Panc1 (cell line): ENCODE measurements around the gene NXPH4. TPM values are rescaled to one million over a fixed set of nuclear protein-coding genes. Genes with fewer than 3 reads are reported as not detected.

Experiments
- ATAC-seq: fragments of 200-7000 bp; cut with Tn5 transposase; 2 replicates; pipeline ENCODE4 v1.9.1; 2020; ENCODE audit warnings: mild to moderate bottlenecking, moderate library complexity
- BruUV-seq: library from RNA; stranded (reverse); fragments of 400-500 nt; replicated peaks from 2 replicates; lab custom pipeline; 2021; lab: Mats Ljungman, UMichigan
- CTCF ChIA-PET: fragments of 300-600 bp; sonication (Branson Sonifier 250); formaldehyde crosslinking; loops from one replicate; lab custom pipeline; 2022; ENCODE audit warnings: antibody characterized with exemption; lab: Charles Lee
- POLR2A ChIA-PET: fragments of 300-600 bp; sonication (Branson Sonifier 250); formaldehyde crosslinking; loops from one replicate; lab custom pipeline; 2022; ENCODE audit warnings: antibody characterized with exemption; lab: Charles Lee
- DNase-seq: peaks from one replicate; pipeline ENCODE4 v3.0.0-alpha.2; 2010; ENCODE audit warnings: low read depth, low spot score
- H3K27ac ChIP-seq: 2 replicates; pipeline ENCODE4 v1.5.1; 2011; ENCODE audit warnings: mild to moderate bottlenecking, low read length, inconsistent platforms
- H3K27me3 ChIP-seq: fragments of 200-500 bp; sonication (Bioruptor generic); 2 replicates; pipeline ENCODE4 v1.6.0; 2014; ENCODE audit warnings: low read length, inconsistent platforms; ENCODE audit not compliant: control insufficient read depth, insufficient read depth
- H3K36me3 ChIP-seq: fragments of 200-500 bp; sonication (Bioruptor generic); 2 replicates; pipeline ENCODE4 v1.5.1; 2014; ENCODE audit warnings: inconsistent platforms, mild to moderate bottlenecking, low read length, moderate library complexity; ENCODE audit not compliant: control insufficient read depth, insufficient read depth
- H3K4me1 ChIP-seq: 2 replicates; pipeline ENCODE4 v1.5.1; 2011; ENCODE audit warnings: inconsistent platforms, mild to moderate bottlenecking, low read length, moderate library complexity; ENCODE audit not compliant: control insufficient read depth, insufficient read depth
- H3K4me3 ChIP-seq, 2 experiments: 2 replicates each; pipeline ENCODE4 v1.5.1; 2011 to 2012; ENCODE audit warnings: low read depth in 2 of 2, low read length in 2 of 2, mild to moderate bottlenecking in 2 of 2, inconsistent platforms in 1 of 2, moderate library complexity in 1 of 2
- H3K9me3 ChIP-seq: fragments of 200-500 bp; sonication (Bioruptor generic); 2 replicates; pipeline ENCODE4 v1.5.1; 2014; ENCODE audit warnings: low read depth, mild to moderate bottlenecking, inconsistent platforms, low read length, moderate library complexity; ENCODE audit not compliant: control insufficient read depth, insufficient read depth
- POLR2AphosphoS5 ChIP-seq: IDR thresholded peaks from 2 replicates; pipeline ENCODE4 v1.6.1; 2012; ENCODE audit warnings: mild to moderate bottlenecking, low read depth, low read length, moderate library complexity
- SIN3A ChIP-seq: IDR thresholded peaks from 2 replicates; pipeline ENCODE4 v1.6.1; 2012; ENCODE audit warnings: low read depth, mild to moderate bottlenecking, low read length, moderate library complexity, borderline replicate concordance; ENCODE audit not compliant: insufficient read depth
- TCF7L2 ChIP-seq: IDR thresholded peaks from 2 replicates; pipeline ENCODE4 v1.6.1; 2011; ENCODE audit warnings: mild to moderate bottlenecking, low read depth, low read length, inconsistent platforms
- in situ Hi-C: cut with HindIII; loops from 2 replicates; pipeline ENCODE4 v1.10.0; 2016; ENCODE audit warnings: low sequenced_read_pairs, low pct_unique_long_range_greater_than_20kb
- intact Hi-C: fragments of 100-400 bp; cut with micrococcal nuclease; formaldehyde crosslinking; loops from one replicate; pipeline ENCODE4 v1.10.0; 2022; ENCODE audit not compliant: unreplicated experiment
- total RNA-seq: library from RNA; stranded (reverse); gene quantifications from one replicate; pipeline ENCODE4 v1.2.1, GENCODE V29; 2021; ENCODE audit not compliant: unreplicated experiment
- TF ChIP-seq, protein P1 (sequence below): fragments of 450-650 bp; IDR thresholded peaks from 2 replicates; pipeline ENCODE4 v1.5.1; 2017; ENCODE audit warnings: mild to moderate bottlenecking
- TF ChIP-seq, protein P2 (sequence below), 2 experiments: IDR thresholded peaks; 2 replicates each; pipeline ENCODE4 v1.6.1; 2011 to 2012; ENCODE audit warnings: low read depth in 2 of 2, control low read depth in 1 of 2, low read length in 1 of 2, mild to moderate bottlenecking in 1 of 2, moderate library complexity in 1 of 2; ENCODE audit not compliant: insufficient read depth in 1 of 2

Gene NXPH4
- total RNA-seq, 1 experiment from 2014 or later, result 2.1 TPM

DNA sequence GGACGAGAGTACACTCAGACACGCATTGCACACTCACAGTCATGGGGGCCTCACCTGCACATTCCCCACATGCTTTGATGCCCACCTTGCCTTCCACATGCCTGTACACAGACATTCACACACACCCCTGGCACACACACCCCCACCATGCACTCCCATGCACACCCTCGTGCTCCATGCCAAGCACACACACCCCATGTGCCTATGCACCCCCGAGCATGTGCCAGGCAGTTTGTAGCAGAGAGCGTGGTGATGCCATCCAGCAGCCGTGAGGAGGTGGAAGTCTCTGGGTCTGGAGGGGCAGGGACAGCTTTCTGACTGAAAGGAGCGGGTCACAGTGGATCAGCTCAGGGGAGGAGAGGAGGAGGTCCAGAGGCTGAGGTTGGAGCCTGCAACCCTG lies 10.7 kb upstream of the NXPH4 start:
- 0 out of 2 replicates have a peak, but pooled peaks have one; percentile 26 for ATAC-seq
- Histone ChIP-seq H3K27me3 (no peaks in the 10 kb centered on the region), H3K4me1 (no peaks in the 10 kb centered on the region), H3K4me3 (no peak overlapping the region), H3K9me3 (no peaks in the 10 kb centered on the region), H3K36me3 (no peaks in the 10 kb centered on the region), H3K27ac (no peak overlapping the region)
- in situ Hi-C loops, result no loop called here
- BruUV-seq, result no TSS peak
- TF ChIP-seq, protein P1, sequence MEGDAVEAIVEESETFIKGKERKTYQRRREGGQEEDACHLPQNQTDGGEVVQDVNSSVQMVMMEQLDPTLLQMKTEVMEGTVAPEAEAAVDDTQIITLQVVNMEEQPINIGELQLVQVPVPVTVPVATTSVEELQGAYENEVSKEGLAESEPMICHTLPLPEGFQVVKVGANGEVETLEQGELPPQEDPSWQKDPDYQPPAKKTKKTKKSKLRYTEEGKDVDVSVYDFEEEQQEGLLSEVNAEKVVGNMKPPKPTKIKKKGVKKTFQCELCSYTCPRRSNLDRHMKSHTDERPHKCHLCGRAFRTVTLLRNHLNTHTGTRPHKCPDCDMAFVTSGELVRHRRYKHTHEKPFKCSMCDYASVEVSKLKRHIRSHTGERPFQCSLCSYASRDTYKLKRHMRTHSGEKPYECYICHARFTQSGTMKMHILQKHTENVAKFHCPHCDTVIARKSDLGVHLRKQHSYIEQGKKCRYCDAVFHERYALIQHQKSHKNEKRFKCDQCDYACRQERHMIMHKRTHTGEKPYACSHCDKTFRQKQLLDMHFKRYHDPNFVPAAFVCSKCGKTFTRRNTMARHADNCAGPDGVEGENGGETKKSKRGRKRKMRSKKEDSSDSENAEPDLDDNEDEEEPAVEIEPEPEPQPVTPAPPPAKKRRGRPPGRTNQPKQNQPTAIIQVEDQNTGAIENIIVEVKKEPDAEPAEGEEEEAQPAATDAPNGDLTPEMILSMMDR, result no peak
- TF ChIP-seq SIN3A (no peak), POLR2AphosphoS5 (no peak), TCF7L2 (no peak)
- TF ChIP-seq, protein P2, sequence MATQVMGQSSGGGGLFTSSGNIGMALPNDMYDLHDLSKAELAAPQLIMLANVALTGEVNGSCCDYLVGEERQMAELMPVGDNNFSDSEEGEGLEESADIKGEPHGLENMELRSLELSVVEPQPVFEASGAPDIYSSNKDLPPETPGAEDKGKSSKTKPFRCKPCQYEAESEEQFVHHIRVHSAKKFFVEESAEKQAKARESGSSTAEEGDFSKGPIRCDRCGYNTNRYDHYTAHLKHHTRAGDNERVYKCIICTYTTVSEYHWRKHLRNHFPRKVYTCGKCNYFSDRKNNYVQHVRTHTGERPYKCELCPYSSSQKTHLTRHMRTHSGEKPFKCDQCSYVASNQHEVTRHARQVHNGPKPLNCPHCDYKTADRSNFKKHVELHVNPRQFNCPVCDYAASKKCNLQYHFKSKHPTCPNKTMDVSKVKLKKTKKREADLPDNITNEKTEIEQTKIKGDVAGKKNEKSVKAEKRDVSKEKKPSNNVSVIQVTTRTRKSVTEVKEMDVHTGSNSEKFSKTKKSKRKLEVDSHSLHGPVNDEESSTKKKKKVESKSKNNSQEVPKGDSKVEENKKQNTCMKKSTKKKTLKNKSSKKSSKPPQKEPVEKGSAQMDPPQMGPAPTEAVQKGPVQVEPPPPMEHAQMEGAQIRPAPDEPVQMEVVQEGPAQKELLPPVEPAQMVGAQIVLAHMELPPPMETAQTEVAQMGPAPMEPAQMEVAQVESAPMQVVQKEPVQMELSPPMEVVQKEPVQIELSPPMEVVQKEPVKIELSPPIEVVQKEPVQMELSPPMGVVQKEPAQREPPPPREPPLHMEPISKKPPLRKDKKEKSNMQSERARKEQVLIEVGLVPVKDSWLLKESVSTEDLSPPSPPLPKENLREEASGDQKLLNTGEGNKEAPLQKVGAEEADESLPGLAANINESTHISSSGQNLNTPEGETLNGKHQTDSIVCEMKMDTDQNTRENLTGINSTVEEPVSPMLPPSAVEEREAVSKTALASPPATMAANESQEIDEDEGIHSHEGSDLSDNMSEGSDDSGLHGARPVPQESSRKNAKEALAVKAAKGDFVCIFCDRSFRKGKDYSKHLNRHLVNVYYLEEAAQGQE (IDR thresholded peaks at IDR 0.05; ENCODE audit: insufficient read depth in 1 of 2, low read depth in 2 of 2, low read length in 1 of 2), result no peak
- DNase-seq, result no peak
- POLR2A ChIA-PET, result no interaction called here
- CTCF ChIA-PET, result interaction anchor here (1.0 kb wide), 1 partner anchor 35 kb away, joined by 3 read pairs; no protein-coding TSS in a partner anchor
- intact Hi-C loops, result no loop called here

DNA sequence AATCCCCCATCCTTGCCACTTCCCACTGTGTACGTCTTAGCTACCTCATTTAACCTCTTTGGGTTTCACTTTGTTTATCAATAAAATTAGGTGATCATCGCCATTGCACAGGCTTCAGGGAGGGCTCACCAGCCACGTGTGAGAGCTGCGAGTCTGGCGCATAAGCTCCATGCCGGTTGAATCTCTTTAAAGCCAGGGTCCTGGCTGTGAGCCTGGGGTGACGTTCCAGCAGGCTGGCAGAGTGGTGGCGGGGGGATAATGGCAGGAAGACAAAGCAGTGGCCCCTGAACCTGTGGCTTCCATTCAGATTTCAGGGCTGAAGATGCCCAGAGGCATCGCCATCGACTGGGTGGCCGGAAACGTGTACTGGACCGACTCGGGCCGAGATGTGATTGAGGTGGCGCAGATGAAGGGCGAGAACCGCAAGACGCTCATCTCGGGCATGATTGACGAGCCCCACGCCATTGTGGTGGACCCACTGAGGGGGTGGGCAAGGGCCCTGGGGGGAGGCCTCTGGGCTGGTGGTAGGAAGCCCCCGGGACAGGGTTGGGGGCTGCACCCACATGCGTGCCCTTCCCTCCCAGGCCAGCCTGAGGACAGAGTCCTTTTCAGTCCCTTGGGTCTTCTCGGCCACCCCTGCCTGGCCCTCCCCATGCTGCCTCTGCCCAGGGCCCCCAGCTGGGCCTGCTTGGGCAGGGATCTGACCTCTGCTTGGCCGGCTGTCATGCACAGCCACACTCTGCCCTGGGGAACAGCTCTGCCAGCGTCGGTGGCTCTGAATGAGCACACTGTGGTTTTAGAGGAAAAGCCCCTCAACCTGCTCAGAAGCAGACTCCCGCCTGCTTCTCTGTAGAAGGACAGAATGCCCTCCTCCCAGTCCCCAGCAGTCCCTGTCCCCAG lies 8.6 kb upstream of the NXPH4 start:
- in situ Hi-C loops, result no loop called here
- ATAC-seq (no peak), DNase-seq (no peak)
- ChIA-PET CTCF (no interaction called here), POLR2A (no interaction called here)
- no peaks in the 10 kb centered on the region for H3K4me1 ChIP-seq
- no peaks in the 10 kb centered on the region for H3K36me3 ChIP-seq
- no peak overlapping the region for H3K4me3 ChIP-seq
- H3K27ac ChIP-seq, result no peak overlapping the region
- H3K9me3 ChIP-seq, result no peaks in the 10 kb centered on the region
- no peaks in the 10 kb centered on the region for H3K27me3 ChIP-seq
- intact Hi-C loops, result no loop called here
- TF ChIP-seq SIN3A (no peak), TCF7L2 (no peak), POLR2AphosphoS5 (no peak)
- TF ChIP-seq, protein P1, result no peak
- TF ChIP-seq, protein P2 (IDR thresholded peaks at IDR 0.05; ENCODE audit: insufficient read depth in 1 of 2, low read depth in 2 of 2, low read length in 1 of 2), result no peak
- BruUV-seq, result no TSS peak
